HEK293T (cell line): ENCODE measurements around the gene COLQ.

ENCODE experiments used
- ARNT ChIP-seq: fragments of 450-650 bp; IDR thresholded peaks from 2 replicates; pipeline ENCODE4 v1.6.1; 2017; ENCODE audit warnings: mild to moderate bottlenecking
- BHLHE40 ChIP-seq: fragments of 450-650 bp; IDR thresholded peaks from 2 replicates; pipeline ENCODE4 v1.6.1; 2016; ENCODE audit warnings: mild to moderate bottlenecking, moderate library complexity, borderline replicate concordance
- ELF4 ChIP-seq: fragments of 450-650 bp; IDR thresholded peaks from 2 replicates; pipeline ENCODE4 v1.6.1; 2017; ENCODE audit warnings: antibody characterized with exemption
- FOXM1 ChIP-seq: fragments of 450-650 bp; IDR thresholded peaks from 2 replicates; pipeline ENCODE4 v1.6.1; 2017; ENCODE audit warnings: mild to moderate bottlenecking, borderline replicate concordance
- SUZ12 ChIP-seq: fragments of 450-650 bp; IDR thresholded peaks from 2 replicates; pipeline ENCODE4 v1.6.1; 2016; ENCODE audit warnings: mild to moderate bottlenecking
- TARDBP ChIP-seq: fragments of 450-650 bp; IDR thresholded peaks from 2 replicates; pipeline ENCODE4 v1.6.1; 2016

DNA sequence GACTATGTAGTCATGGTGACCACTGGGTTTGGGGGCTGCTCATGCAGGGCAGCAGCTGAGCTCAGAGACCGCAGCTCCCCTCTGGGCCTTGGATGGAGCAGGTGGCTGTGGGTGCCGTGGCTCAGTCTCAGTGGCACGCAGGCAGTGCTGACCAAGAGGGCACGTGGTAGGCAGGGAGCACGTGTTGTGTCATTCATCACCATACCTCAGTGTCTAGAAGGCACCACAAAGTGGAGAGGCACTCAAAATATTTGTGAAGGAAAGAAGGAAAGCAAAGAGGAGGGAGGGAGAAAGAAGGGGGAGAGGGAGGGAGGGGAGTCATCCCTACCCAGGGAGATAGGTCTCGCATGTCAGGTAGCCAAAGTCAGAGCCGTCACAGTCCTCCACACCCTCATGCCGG lies 68.0 kb downstream of the COLQ start:
- TF ChIP-seq ELF4 (no peak), BHLHE40 (no peak), TARDBP (no peak), ARNT (no peak), FOXM1 (no peak), SUZ12 (no peak)
